DOHH2 (cell line): ENCODE measurements around the gene TRMT2A.

Source experiments
- CTCF ChIP-seq: fragments of 200-600 bp; sonication (generic); IDR thresholded peaks from one replicate; pipeline ENCODE4 v1.5.1; 2014; ENCODE audit warnings: antibody characterized with exemption, mild to moderate bottlenecking, low read depth, low read length; ENCODE audit not compliant: poor library complexity, severe bottlenecking
- EZH2phosphoT487 ChIP-seq: fragments of 200-600 bp; sonication (generic); IDR thresholded peaks from 2 replicates; pipeline ENCODE4 v1.6.1; 2017; ENCODE audit warnings: borderline replicate concordance, mild to moderate bottlenecking, antibody characterized with exemption, low read length, moderate library complexity, mixed read lengths

DNA sequence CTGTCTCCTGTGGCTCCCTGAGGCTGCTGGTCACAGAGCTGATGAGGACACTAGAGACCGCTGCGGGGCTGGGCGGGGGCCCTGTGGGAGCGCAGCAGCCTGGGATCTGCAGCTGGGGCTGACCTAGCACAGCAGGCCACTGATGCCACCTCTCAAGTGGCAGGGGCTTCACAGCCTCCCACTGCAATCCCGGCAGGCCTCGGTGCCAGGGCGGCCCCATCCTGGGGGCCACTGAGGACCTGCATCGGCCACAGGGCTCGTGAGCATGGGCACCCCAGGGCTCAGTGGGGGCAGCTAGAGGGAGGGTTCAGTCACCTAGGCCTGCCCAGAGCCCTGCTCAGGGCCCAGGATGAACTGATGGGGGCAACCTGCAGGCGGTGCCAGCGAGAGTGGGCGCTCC, 48.4 kb upstream of the TRMT2A start:
- TF ChIP-seq CTCF (no peak), EZH2phosphoT487 (no peak)
